Measurements from ENCODE around the gene OTOGL. TPM values are rescaled to one million over a fixed set of nuclear protein-coding genes. Genes with fewer than 3 reads are reported as not detected.
"Not testable (repeated sequence)": the region's sequence is repeated elsewhere in the genome, so short reads cannot be mapped to it uniquely, and the experiment has no call there.

Gene OTOGL
- total RNA-seq, 1 donor from 2014 or later, result 0.32 TPM

GRCh38 chr12:80135624-80136023 is 36.3 kb downstream of the OTOGL start:
- H3K9me3 ChIP-seq, result no peaks in the 10 kb centered on the region
- intact Hi-C loops (cut with DNase I), result no loop called here
- H3K4me1 ChIP-seq, result no peaks in the 10 kb centered on the region
- no peak for ATAC-seq
- no peak overlapping the region for H3K4me3 ChIP-seq
- TF ChIP-seq CTCF (IDR thresholded peaks at IDR 0.05), result no peak
- no peak for DNase-seq
- H3K27ac ChIP-seq, result no peak overlapping the region
- no peaks in the 10 kb centered on the region for H3K27me3 ChIP-seq (ENCODE audit: low read depth)
- no peaks in the 10 kb centered on the region for H3K36me3 ChIP-seq

GRCh38 chr12:80140005-80140404 is 40.7 kb downstream of the OTOGL start:
- TF ChIP-seq CTCF (IDR thresholded peaks at IDR 0.05), result no peak
- ATAC-seq (no peak), DNase-seq (no peak)
- Histone ChIP-seq H3K27ac (no peak overlapping the region), H3K9me3 (no peaks in the 10 kb centered on the region), H3K4me3 (no peak overlapping the region), H3K36me3 (no peaks in the 10 kb centered on the region), H3K27me3 (ENCODE audit: low read depth) (no peaks in the 10 kb centered on the region), H3K4me1 (no peaks in the 10 kb centered on the region)
- intact Hi-C loops (cut with DNase I), result no loop called here

GRCh38 chr12:80142640-80143039 is 43.3 kb downstream of the OTOGL start:
- intact Hi-C loops (cut with DNase I), result no loop called here
- Histone ChIP-seq H3K4me3 (no peak overlapping the region), H3K27ac (no peak overlapping the region), H3K4me1 (no peaks in the 10 kb centered on the region), H3K27me3 (ENCODE audit: low read depth) (no peaks in the 10 kb centered on the region), H3K9me3 (no peaks in the 10 kb centered on the region), H3K36me3 (no peaks in the 10 kb centered on the region)
- no peak for TF ChIP-seq CTCF (IDR thresholded peaks at IDR 0.05)
- no peak for DNase-seq
- no peak for ATAC-seq

GRCh38 chr12:80143537-80143936 is 44.2 kb downstream of the OTOGL start:
- intact Hi-C loops (cut with DNase I), result no loop called here
- H3K9me3 ChIP-seq, result no peaks in the 10 kb centered on the region

GRCh38 chr12:80149547-80150313 is 50.4 kb downstream of the OTOGL start:
- ATAC-seq; intact Hi-C loops (cut with DNase I); DNase-seq; H3K27me3 ChIP-seq (ENCODE audit: low read depth); H3K9me3 ChIP-seq; H3K4me3 ChIP-seq; H3K4me1 ChIP-seq; H3K27ac ChIP-seq; H3K36me3 ChIP-seq: not testable (repeated sequence)

More at GRCh38 chr12:80143537-80143936, 44.2 kb downstream of the OTOGL start:
- DNase-seq, result no peak
- Histone ChIP-seq H3K36me3 (no peaks in the 10 kb centered on the region), H3K27ac (no peak overlapping the region), H3K27me3 (ENCODE audit: low read depth) (no peaks in the 10 kb centered on the region), H3K4me3 (no peak overlapping the region), H3K4me1 (no peaks in the 10 kb centered on the region)
- TF ChIP-seq CTCF (IDR thresholded peaks at IDR 0.05), result no peak
- no peak for ATAC-seq

GRCh38 chr12:80151131-80151530 is 51.8 kb downstream of the OTOGL start:
- Histone ChIP-seq H3K9me3 (no peaks in the 10 kb centered on the region), H3K4me3 (no peak overlapping the region), H3K4me1 (no peaks in the 10 kb centered on the region), H3K27me3 (ENCODE audit: low read depth) (no peaks in the 10 kb centered on the region), H3K27ac (no peak overlapping the region), H3K36me3 (no peaks in the 10 kb centered on the region)
- DNase-seq (no peak), ATAC-seq (no peak)
- intact Hi-C loops (cut with DNase I), result no loop called here
- TF ChIP-seq CTCF (IDR thresholded peaks at IDR 0.05), result no peak

Data from lower lobe of right lung (tissue), 2 donors.